Activated CD4-positive, alpha-beta T cell treated with anti-CD3 and anti-CD28 coated beads, Interleukin-2, Interleukin-6, amounts not matched to agents 100 ng/mL and 50 ng/mL, durations not matched to agents 16 hours and 8 hours (primary cell): Measurements from ENCODE around the gene EFNA5.
A peak's percentile ranks its signal among the peaks of the same experiment; 100 is the strongest.

Source experiments
- DNase-seq: peaks from one replicate; pipeline ENCODE4 v3.0.0-alpha.2; 2020

The EFNA5 gene

DNA sequence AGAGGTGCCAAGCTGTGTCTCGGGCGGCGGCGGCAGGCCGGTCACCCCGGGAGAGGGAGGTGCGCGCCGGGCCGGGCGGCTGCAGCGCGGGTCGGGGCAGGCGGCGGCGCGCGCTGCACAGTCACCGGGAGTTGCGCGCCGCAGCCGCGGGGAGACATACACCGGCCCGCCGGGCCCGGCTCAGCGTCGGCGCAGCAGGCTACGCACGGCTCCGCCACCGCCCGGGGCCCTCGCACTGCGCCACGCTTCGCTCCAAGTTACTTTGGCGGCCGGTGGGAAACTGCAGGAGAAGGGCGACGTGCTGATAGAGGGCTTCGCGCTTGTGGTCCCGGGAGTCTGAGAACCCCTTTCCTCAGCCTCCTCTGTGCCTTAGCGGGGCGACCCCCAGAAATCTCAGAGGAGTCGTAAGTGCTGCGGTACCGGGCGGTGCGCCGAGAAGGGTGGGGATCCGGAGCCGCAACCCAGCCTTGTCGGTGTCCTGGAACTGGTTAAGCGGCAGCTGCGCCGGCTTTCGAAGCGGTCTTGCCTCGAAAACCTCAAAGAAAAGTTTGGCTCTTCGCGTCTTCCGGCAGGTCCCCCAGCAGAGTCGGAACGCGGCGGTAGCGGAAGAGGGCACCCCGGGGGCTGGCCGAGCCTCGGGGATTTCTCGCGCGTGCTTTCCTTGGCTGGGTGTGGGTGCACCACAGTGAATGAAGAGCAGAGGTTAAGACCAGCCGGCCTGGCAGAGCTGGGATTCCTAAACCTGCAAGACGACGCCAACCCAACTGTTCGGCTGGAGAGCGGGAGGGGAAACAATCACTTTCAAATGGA lies at the start of gene EFNA5:
TSS of gene EFNA5 (minus strand) at position 6 of the 810 bp plus-strand sequence.
- peak; percentile 40 for DNase-seq

- DNase-seq, result no peak
Observed at GRCh38 chr5:107719034-107719606, 48.4 kb upstream of the EFNA5 start.

GRCh38 chr5:107717816-107718215 lies 47.1 kb upstream of the EFNA5 start:
- no peak for DNase-seq

GRCh38 chr5:107713228-107713627 lies 42.5 kb upstream of the EFNA5 start:
- DNase-seq, result no peak

- DNase-seq, result no peak
Observed at GRCh38 chr5:107712359-107712870, 41.7 kb upstream of the EFNA5 start.

DNA sequence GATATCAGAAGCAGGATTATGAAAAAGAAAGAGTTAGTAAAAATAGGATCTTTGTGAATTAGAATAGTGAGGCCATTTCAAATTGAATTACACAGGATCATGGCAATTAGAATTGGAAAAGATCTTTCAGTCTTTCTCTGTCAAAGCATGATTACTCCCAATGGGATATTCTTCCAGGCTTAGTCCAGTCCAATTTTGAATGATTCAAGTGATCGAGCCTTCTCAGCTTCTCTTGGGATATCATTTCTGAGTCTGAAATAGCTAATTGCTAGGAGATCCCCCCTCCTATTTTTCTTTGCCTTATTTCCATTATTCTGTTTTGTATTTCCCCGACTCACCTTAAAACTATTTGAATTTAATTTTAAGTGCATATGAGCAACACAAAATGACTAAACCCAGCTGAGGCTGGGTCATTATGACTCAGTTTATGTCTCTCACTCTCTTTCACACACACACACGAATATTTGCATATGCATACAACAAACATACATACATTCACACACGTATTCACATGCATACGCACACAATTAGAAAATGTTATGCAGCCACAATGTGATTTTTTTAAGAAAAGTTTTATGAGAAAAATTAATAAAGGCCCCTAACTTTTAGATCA lies 34.8 kb upstream of the EFNA5 start:
- no peak for DNase-seq

- DNase-seq, result no peak
Observed at GRCh38 chr5:107704681-107705401, 34.1 kb upstream of the EFNA5 start.

DNA sequence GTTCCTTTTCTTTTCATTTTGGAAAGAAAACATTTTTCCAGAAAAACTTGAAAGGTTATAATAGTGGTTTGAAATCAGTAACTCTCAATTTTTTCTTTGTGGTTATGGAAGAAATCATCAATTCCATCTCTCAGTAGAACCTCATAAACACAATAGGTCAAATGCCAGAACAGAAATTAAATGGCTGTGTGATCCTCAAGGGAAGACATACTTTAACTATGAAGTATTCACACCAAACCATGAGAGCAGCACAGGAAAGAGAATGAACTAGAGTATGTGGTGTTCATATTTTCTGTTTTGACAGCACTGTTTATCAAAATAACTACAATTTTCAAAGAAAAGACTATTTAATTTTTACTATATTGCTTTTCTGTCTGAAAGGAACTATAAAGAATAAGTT lies 29.7 kb upstream of the EFNA5 start:
- no peak for DNase-seq

GRCh38 chr5:107699425-107699824 lies 28.7 kb upstream of the EFNA5 start:
- no peak for DNase-seq

DNA sequence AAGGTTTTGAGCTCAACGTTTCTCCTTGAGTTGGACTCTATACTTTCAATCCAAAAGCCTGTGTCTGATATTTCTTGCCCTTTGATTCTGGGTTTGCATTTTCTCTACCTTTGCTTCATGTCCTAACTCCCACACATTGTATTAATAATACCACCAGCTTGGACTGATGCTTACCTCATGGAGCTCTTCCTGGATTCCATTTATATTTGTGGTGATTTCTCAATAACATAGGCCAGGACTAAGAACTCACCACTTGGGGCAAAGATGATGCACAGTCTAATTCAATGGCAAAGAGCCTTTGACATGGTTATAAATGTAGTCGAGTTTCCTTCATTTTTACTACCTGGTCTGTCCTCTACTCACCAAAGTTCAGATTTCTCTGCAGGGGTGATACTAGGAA lies 27.5 kb upstream of the EFNA5 start:
- DNase-seq, result no peak

- DNase-seq, result no peak
Observed at GRCh38 chr5:107696498-107696897, 25.8 kb upstream of the EFNA5 start.

DNA sequence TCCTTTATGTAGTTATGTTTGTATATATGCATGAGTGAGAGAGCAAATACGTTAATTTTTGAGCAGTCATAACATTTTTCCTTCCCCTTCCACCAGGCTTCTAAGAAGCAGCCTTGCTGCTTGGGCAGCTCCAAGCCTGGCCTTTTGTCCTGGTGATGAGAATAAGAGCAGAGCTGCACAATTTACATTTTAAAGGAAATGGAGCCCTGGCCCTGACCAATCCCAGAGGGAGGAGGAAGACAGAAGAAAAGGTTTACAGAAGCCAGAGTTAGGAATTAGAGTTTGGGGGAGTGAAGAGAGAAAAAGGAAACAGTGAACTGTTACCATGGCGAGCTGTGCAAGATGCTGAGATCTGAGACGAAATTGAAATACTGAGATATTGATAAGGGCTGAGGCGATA lies 25.3 kb upstream of the EFNA5 start:
- DNase-seq, result no peak

GRCh38 chr5:107687937-107688336 lies 17.2 kb upstream of the EFNA5 start:
- no peak for DNase-seq

- no peak for DNase-seq
Observed at GRCh38 chr5:107687404-107687803, 16.7 kb upstream of the EFNA5 start.

DNA sequence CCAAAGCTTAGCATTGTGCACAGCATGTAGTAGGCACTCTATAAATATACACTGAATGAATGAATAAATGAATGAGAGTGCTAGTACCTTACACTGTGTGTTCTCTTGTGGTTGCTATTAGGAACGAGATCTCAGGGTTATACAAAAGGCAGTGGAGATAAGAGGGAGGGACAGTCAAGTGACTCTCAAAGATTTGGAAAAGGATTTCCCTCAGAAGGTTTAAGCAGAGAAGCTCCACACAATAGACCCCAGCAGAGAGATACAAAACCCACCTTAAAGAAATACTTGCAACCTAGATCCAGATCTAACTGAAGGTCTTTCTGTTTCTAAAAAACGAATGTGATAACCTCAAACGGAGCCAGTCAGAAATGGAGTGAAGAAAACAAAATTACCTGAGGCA lies 11.8 kb upstream of the EFNA5 start:
- no peak for DNase-seq

GRCh38 chr5:107680799-107681198 lies 10.1 kb upstream of the EFNA5 start:
- DNase-seq, result no peak

DNA sequence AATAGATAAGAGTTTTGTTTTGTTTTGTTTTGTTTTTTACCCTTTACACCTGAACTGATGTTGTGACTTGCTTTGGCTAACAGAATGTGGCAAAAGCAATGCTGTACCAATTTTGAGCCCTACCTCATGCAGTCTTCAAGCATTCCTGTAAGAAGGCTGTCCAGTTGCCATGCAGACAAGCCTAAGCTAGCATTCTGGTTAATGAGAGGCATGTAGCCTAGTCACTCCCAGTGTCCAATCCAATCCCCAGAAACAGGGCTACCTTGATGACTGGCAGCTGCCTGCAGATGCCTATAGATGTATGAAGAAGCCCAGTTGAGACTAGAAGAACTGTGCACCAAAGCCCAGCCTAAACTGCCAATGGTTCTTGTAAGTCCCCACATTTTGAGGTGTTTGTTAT lies 9.4 kb upstream of the EFNA5 start:
- no peak for DNase-seq

DNA sequence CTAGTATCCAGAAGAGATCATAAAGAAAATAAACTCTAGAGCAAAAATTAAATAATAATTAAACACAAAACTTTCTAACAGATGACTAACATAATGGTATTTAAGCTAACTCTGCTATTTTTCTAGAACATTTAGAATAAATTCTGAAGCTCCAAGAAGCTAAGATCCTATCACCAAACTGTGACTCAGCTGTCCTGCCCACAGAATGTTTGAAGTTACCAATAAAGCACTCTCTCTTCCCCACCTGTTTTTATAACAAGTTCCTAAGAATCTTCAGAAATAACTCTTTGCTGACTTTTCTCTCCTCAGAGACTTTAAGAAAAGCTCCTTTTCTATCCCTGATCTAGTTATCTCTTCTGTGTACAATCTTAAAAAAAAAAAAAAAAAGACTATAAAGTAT lies 6.0 kb upstream of the EFNA5 start:
- no peak for DNase-seq

GRCh38 chr5:107675201-107675600 lies 4.5 kb upstream of the EFNA5 start:
- no peak for DNase-seq

GRCh38 chr5:107674655-107675054 lies 3.9 kb upstream of the EFNA5 start:
- no peak for DNase-seq

DNA sequence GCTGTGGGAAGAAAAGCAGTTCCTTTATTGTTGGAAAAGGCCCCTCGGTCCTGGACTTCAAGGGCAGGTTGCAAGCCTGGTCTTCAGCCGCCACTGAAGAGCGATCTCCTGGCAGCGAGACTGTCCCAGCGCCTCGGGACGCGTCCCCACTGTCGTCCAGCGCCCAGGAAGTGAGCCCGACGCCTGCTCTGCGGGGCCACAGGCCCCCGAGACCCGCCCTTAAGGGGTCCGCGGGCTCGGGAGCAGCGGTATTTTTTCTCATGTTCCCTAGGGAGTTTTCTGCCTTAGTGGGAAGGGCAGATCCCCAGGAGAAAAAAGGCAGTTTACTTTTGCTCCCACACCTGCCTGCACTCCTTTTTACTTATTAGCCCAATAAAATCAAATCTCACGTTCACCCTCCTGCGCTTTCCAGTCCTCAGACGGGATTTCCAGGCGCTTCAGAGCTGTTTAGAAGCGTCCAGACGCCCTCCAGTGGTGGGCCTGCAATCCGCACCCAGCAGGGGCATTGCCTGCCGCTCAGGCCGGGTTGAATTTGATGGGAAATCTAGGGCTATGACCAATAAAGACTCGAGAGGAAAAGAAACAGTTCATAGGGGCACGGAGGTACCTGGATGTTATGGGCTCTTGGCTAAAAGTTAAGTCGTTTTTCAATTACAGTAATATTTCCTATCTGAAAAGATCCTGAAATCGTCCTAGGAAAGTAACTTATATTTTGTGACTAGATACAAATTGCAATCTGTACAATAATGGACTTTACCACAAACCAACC lies 2.8 kb upstream of the EFNA5 start:
- peak; percentile 83 for DNase-seq

DNA sequence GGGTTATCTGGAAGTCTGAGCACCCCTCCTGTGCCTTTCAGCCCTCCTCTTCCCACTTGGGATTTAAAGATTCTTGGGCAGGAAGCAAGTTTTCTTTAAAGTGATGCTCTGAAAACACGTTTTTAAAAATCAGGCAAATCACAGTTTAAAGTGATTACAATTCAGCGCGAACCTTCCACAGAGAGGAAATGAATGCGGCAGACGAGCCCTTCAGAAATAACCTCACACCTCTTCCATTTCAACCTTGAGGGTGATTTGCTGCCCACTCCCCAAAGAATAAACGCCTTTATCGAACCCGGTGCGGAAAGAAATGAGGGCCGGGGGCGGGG lies 2.3 kb upstream of the EFNA5 start:
- no peak for DNase-seq
